ENCODE data around the gene ZNF580.

The ZNF580 gene

DNA sequence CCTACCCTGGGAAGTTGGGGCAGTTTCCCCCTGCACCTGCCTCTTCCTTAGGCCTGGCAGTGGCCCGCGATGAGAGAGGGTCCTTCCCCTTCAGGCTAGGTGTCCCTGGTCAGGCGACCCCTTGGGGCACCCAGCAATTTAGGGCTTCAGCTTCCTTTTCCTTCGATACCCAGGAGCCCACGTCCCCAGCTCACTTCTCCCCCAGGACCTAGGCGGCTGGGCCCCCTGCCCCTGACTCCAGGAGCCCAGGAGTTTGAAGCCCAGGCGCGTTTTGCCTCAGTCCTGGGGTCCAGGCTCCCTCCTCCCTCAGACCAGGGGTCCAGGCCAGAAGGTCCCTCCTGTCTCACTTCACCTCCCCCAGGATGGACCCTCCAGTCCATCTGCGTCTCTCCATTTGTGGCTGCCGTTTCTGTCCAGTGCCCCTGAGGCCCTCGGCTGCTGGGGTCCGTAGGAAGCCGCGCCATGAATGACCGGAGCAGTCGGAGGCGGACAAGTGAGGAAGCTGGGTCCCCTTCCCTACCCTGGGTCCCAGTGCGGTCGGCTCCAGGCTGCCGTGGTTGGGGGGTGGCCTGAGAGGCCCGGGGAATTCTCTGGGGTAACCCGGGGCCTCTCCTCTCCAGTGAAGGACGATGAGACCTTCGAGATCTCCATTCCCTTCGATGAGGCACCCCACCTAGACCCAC, 7.9 kb downstream of the ZNF580 start:
- no peak for DNase-seq

GRCh38 chr19:55649268-55650125, 8.7 kb downstream of the ZNF580 start:
- DNase-seq = no peak

- DNase-seq = no peak
Measured at GRCh38 chr19:55650126-55650557, 9.3 kb downstream of the ZNF580 start.

DNA sequence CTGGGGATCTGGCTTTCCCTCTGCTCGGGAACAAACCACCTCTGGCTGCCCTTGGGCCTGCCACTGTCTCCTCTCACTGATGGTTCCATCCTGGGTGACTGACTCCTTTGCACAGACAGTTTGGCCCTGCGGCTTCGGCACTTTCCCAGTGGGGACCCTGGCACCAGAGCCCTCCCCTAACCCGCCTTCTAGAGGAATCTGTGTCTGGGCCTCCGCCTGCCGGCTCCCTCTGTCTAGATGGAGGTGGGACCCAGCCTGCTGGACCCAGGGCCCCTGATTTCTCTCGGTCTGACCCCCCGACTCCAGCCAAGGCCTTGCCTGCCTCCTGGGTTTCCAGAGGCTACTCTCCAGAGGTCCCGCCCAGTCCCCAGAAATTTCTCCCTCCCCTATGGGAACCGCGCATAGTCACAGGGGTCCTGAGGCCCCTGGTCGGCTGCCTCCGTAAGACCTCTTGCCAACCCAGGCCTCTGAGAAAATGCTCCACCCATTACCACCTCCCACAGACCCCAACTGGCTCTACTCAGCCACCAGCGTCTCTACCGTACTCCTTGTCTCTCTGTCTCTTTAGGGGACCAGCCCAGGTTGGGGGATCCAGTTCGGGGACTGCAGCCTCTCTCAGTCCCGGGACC, 9.9 kb downstream of the ZNF580 start:
- no peak for DNase-seq

GRCh38 chr19:55651236-55651635, 10.4 kb downstream of the ZNF580 start:
- DNase-seq = no peak

DNA sequence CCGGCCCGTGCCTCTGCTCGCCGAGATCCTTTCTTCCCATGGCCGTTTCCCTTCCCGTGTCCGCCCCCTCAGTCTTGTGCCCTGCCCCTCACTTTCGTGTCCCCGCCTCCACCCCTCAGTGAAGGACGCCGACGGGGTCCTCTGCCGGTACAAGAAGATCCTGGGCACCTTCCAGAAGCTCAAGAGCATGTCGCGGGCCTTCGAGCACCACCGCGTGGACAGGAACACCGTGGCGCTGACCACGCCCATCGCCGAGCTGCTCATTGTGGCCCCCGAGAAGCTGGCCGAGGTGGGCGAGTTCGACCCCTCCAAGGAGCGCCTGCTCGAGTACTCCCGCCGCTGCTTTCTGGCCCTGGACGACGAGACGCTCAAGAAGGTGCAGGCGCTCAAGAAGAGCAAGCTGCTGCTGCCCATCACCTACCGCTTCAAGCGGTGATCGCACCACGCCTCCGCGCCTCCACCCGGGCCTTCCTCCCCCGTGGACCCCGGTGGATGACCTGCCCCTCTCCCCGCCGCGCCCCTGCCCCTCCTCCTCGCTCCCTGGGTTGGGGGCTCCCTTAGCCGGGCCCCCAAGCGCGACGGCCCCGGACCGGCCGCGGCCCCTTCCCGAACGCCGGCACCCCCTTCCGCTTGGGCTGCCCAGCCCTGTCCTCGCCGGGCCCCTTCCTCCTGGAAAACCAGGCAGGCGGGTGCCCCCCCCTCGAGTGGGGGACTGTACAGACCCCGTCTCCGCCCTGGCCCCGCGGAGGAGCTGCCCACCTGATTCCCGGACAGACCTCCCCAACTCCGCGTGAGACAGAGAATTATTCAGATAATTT, 11.7 kb downstream of the ZNF580 start:
- no peak for DNase-seq

DNA sequence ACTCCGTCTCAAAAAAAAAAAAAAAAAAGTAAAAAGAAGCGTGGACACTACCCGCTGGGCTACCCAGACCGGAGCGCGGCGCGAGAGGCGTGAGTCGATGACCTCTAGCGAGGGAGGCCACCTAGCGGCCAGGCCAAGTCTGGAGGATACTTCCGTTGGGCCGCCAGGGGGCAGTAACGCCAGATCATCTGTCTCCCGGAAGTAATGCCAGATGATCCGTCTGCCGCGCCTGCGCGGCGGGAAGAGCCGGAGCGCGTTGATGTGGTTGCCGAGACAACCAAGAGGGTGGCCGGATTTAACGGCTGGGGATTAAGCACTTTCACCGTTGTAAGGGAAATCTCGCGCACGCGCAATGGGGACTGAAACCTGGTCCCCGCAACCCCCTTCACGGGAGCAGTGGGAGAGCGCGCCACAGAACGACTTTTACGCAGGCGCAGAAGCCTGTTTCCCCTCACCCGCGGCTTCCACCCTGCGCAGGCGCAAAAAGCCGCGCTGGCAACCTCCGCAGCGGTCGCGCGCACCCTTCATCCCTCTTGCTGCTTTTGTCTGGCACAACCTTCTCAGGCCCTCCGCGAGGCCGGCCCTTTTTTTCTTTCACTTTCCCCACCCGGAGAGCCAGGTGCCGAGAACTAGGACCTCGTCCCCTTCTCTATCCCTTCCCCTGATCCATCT, 13.0 kb downstream of the ZNF580 start:
- DNase-seq = peak; percentile 99

DNA sequence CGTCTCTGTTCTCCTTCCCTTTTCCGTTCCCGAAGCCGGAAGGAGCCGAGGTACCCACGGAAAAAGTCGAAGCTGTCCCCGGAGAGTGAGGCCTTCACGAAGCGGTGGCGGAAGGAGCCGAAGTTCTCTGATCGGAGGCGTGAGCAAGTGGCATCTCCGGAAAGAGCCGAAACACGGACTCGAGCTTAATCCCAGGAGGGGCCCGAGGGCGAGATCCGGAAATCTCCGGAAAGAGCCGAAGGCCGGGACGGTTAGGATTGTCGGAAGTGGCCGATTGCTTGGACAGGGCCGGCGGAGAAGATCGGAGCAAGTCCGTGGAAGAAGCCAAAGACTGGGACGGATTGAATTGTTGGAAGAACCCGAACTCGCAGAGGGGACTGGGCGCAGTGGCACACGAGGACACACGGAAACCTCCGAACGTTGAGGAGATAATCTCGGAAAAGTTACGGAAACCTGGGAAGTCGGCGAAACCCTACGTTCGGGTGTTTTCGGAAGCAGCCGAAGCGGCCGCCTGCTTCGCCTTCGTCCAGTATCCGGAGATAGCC, 13.6 kb downstream of the ZNF580 start:
- peak; percentile 100 for DNase-seq

DNA sequence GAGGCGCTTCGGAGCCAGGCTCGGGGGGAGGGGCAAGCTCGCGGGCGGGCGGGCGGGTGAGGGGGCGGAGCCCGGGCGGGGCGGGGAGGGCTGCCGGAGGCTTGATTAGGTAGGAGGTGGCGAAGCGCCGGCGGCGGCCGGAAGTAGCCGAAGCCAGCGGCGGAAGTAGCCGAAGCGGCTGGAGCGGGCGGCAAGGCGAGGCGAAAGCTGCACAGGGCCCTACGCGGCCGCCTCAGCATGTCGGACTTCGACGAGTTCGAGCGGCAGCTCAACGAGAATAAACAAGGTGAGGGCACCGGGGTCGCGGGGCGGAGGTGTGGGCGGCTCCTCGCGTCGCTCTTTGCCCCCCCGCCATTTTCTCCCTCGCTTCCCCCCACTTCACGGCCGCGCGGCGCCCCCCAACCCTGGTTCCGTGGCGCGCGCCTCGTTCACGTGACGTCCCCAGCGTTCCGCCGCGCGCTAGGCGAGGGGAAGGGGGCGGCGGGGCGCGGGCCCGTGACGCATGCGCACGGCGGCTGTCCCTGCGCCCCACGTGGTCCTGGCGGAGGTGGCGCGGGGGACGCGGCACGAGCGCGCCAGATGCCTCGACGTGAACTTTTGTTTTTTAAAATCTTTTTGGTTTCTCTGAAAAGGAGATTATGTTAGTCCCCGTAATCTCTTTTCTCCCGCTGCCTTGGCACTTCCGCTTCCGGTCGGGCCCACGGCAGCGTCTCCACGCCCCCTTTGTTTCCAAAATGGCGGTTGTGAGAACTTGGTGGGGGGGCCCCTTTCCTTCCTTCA, 14.3 kb downstream of the ZNF580 start, which contains the start of gene U2AF2:
Gene U2AF2 (plus strand): TSS at position 168 of the 780 bp plus-strand sequence. CDS start 70 bp downstream, at position 238.
- DNase-seq = peak; percentile 99

DNA sequence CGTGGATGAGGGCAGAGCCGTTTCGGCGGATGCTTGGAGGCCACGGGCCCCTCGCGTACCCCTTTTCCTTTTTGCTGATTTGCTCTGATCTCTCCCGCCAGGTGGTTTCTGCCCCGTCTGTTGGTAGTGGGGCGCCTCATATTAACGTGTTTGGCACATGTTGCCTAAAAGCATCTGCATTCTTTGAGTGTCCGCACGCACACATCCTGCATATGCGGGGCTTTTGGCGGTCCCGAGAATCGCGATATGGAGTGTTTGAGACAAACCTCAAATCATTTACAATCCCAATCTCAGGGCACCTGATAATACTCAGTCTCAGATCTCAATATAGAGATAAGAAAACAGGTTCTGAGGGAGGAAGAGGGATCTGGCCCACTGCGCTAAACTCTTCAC, 14.8 kb downstream of the ZNF580 start:
- no peak for DNase-seq

GRCh38 chr19:55656552-55656951, 15.8 kb downstream of the ZNF580 start:
- no peak for DNase-seq

- DNase-seq = no peak
Measured at GRCh38 chr19:55656988-55657747, 16.4 kb downstream of the ZNF580 start.

DNA sequence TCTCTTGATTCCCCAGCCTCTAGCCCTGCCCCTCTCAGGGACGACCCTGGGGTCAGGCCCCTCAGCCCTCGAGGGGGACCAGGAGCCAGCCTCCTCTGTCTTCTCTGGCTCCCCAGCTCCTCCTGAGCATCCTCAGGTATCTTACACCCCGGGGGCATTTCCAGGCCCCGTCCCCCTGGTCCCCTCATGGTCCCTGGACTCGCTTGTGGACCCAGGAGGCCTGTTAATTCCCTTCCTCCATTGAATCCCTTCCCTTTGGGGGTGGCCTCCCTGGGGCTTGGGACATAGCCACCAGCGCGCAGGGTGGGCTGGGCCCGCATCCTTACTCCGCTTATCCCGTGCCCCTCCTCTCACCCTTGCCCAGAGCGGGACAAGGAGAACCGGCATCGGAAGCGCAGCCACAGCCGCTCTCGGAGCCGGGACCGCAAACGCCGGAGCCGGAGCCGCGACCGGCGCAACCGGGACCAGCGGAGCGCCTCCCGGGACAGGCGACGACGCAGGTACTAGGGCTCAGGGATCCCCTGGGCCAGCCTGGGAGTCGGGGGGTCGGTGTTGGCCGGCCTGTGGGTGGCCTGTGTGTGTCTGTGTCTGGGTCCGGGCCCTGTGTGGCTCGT, 18.2 kb downstream of the ZNF580 start:
- no peak for DNase-seq

DNA sequence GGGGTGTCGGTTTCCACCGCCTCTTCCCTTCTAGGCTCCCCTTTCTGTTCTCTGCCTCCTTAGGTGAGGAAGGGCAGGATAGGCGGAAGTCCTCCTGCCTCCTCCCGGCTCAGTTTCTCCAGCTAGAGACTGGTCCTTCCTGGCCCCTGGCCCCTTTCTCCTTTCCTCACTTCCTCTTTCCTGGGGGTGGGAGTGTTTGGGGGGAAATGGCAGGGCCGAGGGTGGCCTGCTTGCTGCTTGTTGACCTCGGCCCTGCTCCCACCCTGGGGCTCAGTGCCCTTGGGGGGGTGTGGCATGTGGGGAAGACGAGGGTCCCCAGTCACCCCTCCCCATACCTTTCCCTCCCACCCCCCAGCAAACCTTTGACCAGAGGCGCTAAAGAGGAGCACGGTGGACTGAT, 19.0 kb downstream of the ZNF580 start:
- DNase-seq = no peak

DNA sequence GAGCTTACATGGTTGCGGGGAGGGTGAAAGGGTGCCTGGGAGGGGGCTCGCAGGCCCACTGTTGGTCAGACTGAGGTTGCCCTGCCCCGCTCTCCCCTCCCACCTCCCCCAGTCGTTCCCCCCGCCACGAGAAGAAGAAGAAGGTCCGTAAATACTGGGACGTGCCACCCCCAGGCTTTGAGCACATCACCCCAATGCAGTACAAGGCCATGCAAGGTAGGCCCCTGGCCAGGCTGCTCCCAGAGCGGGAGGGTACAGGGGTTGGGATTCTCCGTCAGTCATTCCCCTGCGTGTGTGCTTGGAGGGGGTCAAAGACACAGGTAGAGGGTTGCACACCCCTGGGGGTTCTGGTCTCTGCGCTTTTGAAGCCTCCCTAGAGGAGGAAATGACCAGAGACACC, 19.6 kb downstream of the ZNF580 start:
- DNase-seq = no peak

GRCh38 chr19:55660991-55661390, 20.2 kb downstream of the ZNF580 start:
- DNase-seq = no peak

DNA sequence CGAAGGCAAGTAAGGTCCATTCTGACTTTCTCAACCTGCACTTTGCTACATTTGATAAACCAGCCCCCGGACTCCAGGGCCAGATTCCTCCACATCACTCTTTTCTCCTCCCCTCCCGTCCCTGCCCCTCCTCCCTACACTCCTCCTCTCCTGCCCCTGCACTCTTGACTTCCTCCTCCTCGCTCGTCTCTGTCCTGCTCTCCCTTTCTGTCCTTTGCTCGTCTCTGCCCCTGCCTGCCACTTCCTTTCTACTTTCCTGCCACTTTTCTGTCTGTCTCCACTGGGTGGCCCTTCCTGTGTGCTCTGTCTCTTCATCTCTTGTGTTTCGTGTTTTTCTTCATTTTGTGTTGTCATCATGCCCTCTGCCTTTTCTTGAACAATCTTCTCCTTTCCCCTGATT, 21.0 kb downstream of the ZNF580 start:
- DNase-seq = no peak

- no peak for DNase-seq
Measured at GRCh38 chr19:55663846-55664536, 23.2 kb downstream of the ZNF580 start.

GRCh38 chr19:55666343-55667005, 25.7 kb downstream of the ZNF580 start:
- no peak for DNase-seq

Measured in OCI-M1 (cell line).